ENCODE results near the gene SERTAD2.

SERTAD2 gene

GRCh38 chr2:64608867-64609226 is 44.9 kb downstream of the SERTAD2 start:
- DNase-seq (ENCODE audit: low spot score) = no peak

- no peak for DNase-seq (ENCODE audit: low spot score)
Observed at GRCh38 chr2:64607381-64608304, 46.1 kb downstream of the SERTAD2 start.

GRCh38 chr2:64606479-64607363 is 47.0 kb downstream of the SERTAD2 start:
- peak; percentile 63 for DNase-seq (ENCODE audit: low spot score)

GRCh38 chr2:64605991-64606478 is 47.7 kb downstream of the SERTAD2 start:
- no peak for DNase-seq (ENCODE audit: low spot score)

- no peak for DNase-seq (ENCODE audit: low spot score)
Observed at GRCh38 chr2:64605026-64605471, 48.7 kb downstream of the SERTAD2 start.

- no peak for DNase-seq (ENCODE audit: low spot score)
Observed at GRCh38 chr2:64604155-64604554, 49.6 kb downstream of the SERTAD2 start.

- DNase-seq (ENCODE audit: low spot score) = no peak
Observed at GRCh38 chr2:64602436-64602835, 51.3 kb downstream of the SERTAD2 start.

GRCh38 chr2:64601785-64602391 is 51.8 kb downstream of the SERTAD2 start:
- DNase-seq (ENCODE audit: low spot score) = no peak

GRCh38 chr2:64601034-64601754 is 52.5 kb downstream of the SERTAD2 start:
- DNase-seq (ENCODE audit: low spot score) = no peak

- no peak for DNase-seq (ENCODE audit: low spot score)
Observed at GRCh38 chr2:64599469-64599868, 54.2 kb downstream of the SERTAD2 start.

- no peak for DNase-seq (ENCODE audit: low spot score)
Observed at GRCh38 chr2:64598226-64598625, 55.5 kb downstream of the SERTAD2 start.

- peak; percentile 61 for DNase-seq (ENCODE audit: low spot score)
Observed at GRCh38 chr2:64595397-64596176, 58.1 kb downstream of the SERTAD2 start.

GRCh38 chr2:64594226-64594989 is 59.3 kb downstream of the SERTAD2 start:
- DNase-seq (ENCODE audit: low spot score) = no peak

- DNase-seq (ENCODE audit: low spot score) = no peak
Observed at GRCh38 chr2:64593035-64593655, 60.6 kb downstream of the SERTAD2 start.

- no peak for DNase-seq (ENCODE audit: low spot score)
Observed at GRCh38 chr2:64591188-64591587, 62.5 kb downstream of the SERTAD2 start.

GRCh38 chr2:64587561-64587960 is 66.2 kb downstream of the SERTAD2 start:
- no peak for DNase-seq (ENCODE audit: low spot score)

- peak; percentile 61 for DNase-seq (ENCODE audit: low spot score)
Observed at GRCh38 chr2:64586883-64587481, 66.7 kb downstream of the SERTAD2 start.

GRCh38 chr2:64586054-64586453 is 67.7 kb downstream of the SERTAD2 start:
- no peak for DNase-seq (ENCODE audit: low spot score)

GRCh38 chr2:64582774-64583340 is 70.9 kb downstream of the SERTAD2 start:
- DNase-seq (ENCODE audit: low spot score) = no peak

Data from globus pallidus (tissue), 1 donor.